Left cardiac atrium (tissue), 4 donors: ENCODE measurements around the gene CCDC74B. TPM values are rescaled to one million over a fixed set of nuclear protein-coding genes. Genes with fewer than 3 reads are reported as not detected.
A peak's percentile ranks its signal among the peaks of the same experiment; 100 is the strongest.
"Not testable (repeated sequence)": the region's sequence is repeated elsewhere in the genome, so short reads cannot be mapped to it uniquely, and the experiment has no call there.

ENCODE experiments used
- ATAC-seq, 2 donors: fragments of 200-7000 bp; cut with Tn5 transposase; one replicate each; pipeline ENCODE4 v1.9.1; 2020; ENCODE audit warnings: mild to moderate bottlenecking in 2 of 2, moderate library complexity in 2 of 2
- DNase-seq: peaks from one replicate; pipeline ENCODE4 v3.0.0-alpha.2; 2020
- intact Hi-C, 2 donors: fragments of 100-400 bp; cut with DNase I; formaldehyde crosslinking; loops; one replicate each; pipeline versions ENCODE4 v1.14.1 to v1.15.1; 2022 to 2023
- total RNA-seq, 2 donors: library from RNA; stranded (reverse); fragmentation: NEBNext Ultra II Directional; extraction: Animal tissue kit (Norgen Biotek cat#: 25700); gene quantifications; one replicate each; pipeline ENCODE4 v1.2.1, GENCODE V29; 2021
- donor health status: DM: no; HTN: yes; CAD: no.
- donor health status: DM: no; HTN: yes; CAD: no; lungs with severe emphysema.
- donor health status: DM: yes; HTN: yes; CAD: no.
- donor health status: Dilated cardiomyopathy.

Gene CCDC74B
- total RNA-seq, 2 donors from 2014 or later, result 0.76 to 0.91 TPM

GRCh38 chr2:130180404-130181324, 35.8 kb upstream of the CCDC74B start:
- DNase-seq, ATAC-seq: not testable (repeated sequence)
- intact Hi-C loops, result loop anchor here (5.0 to 10.0 kb wide), 2 partner anchors 154 to 157 kb away; no protein-coding TSS in a partner anchor

DNA sequence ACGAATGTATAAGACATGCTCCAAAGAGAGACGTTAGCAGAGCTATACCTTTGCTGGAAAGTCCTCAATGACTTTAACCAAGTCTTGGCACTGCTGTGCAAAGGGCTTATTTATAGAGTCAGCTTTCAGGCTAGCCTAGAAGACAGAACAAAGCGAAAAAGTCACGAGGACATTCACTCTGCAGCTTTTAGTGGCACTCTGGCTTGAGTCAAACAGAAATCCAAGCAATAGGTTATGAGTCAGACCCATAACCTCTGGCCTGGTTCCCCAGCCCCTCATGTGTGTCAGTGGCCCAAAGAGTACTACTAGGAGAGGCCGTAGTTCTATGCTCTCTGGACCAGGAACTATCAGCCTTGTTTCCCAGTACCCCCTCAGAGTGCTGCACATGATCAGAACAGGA, 30.0 kb upstream of the CCDC74B start:
- intact Hi-C loops, ATAC-seq, DNase-seq: not testable (repeated sequence)

GRCh38 chr2:130169896-130170295, 25.0 kb upstream of the CCDC74B start:
- no peak for DNase-seq
- intact Hi-C loops, result no loop called here

DNA sequence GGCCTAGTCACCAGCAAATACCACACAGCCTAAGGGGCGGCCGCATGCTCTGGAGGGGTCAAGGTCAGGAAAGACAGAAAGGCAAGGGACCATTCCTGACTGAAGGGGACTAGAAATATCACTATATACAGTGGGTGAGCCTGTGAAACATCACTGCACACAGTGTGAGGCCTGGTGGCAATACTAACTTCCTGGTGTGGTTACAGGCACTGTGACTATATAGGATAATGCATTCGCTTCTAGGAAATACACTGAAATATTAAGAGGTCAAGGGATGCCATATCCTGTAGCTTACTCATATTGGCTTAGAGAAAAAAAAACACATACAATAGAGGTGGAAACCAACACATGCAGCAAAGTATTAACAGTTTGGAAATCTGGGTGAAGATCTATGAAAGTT, 24.3 kb upstream of the CCDC74B start:
- DNase-seq, ATAC-seq, intact Hi-C loops: not testable (repeated sequence)

More at GRCh38 chr2:130169896-130170295, 25.0 kb upstream of the CCDC74B start:
- no peak for ATAC-seq

DNA sequence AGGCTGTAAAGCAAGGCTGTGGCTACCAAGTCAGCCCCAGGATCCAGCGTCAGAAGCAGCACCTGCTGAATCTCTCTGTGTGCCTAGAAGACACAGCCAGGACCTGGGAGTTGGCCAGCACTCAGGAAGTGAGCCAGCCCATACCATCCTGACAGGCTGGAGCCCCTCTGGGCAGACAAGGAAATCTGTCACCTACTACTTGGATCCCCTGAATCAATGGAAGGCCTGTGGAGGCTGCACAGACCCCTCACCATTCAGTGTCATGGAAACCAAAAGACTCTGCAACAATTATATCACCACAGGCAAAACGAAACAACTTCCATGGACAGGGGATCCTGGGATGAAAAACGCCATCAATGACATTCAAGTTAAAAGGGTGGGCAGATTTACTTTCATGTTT, 21.7 kb upstream of the CCDC74B start:
- intact Hi-C loops, ATAC-seq, DNase-seq: not testable (repeated sequence)

GRCh38 chr2:130165293-130166016, 20.5 kb upstream of the CCDC74B start:
- no peak for ATAC-seq
- DNase-seq, result no peak
- intact Hi-C loops, result no loop called here

DNA sequence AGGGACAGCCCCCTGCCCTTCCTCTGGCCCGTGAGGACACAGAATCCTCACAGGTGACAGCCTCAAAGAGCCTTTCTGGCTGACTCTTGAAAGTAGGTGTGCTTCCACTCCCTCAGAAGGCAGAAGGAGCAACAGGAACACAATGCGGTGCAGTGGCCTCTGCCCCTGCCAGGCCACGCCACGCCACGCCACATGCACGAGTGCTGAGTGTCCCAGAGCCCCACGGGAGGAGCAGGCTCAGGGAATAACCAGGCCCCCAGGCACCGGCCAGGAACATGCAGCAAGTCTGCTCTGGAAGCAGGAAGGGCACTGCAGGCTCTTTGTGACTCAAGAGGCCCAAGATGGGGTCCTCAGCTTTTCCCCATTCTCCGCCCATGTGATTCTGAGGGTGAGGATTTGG, 18.1 kb upstream of the CCDC74B start:
- no peak for ATAC-seq
- no peak for DNase-seq
- intact Hi-C loops, result no loop called here

- DNase-seq, intact Hi-C loops: not testable (repeated sequence)
These were observed 17.6 kb upstream of the CCDC74B start for GRCh38 chr2:130162486-130162885.

DNA sequence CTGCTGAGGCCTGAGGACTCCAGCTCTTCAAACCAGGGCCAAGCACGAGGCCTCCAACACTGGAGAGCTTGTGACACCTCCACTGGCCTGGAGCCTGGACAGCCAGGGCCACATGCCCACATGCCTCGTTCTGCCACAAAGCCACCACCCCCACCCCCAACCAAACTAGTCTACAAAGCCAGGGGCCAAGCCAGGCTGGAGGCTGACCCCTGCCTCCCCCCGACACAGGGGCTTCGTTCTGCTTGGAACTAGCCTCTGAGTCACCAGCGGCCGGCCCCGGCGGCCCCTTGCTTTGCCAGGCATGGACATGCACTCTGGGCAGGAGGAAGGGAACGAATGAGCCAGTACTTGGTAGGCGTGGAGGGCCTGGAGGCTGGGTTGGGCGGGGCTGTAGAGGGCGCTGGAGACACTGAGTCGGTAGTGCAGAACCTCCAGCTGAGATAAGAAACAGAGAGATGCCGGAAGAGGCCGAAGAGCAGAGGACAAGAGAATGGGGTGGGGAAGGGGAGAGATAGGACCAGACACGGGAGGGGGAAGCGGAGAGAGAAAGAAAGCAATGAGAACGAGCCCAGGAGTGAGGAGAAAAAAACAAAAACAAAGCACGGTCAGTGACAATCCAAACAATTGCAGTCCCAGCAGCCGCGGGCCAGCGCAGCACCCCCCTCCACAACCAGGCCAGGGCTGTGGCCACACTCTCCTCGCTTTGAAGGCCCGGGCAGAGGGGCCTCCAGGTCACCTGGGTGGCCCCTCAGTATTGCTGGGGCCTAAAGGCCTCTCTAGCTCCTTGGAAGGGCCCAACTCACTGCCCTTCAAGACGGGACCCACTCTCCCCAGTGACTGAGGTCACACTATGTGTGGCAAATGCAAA, 16.2 kb upstream of the CCDC74B start:
- intact Hi-C loops, result not testable (repeated sequence)
- DNase-seq, result peak; percentile 46
- ATAC-seq, result peak; percentile 75 to 81

More at GRCh38 chr2:130162486-130162885, 17.6 kb upstream of the CCDC74B start:
- not testable (repeated sequence) for ATAC-seq

GRCh38 chr2:130160131-130160530, 15.2 kb upstream of the CCDC74B start:
- intact Hi-C loops, result no loop called here
- DNase-seq (no peak), ATAC-seq (no peak)

DNA sequence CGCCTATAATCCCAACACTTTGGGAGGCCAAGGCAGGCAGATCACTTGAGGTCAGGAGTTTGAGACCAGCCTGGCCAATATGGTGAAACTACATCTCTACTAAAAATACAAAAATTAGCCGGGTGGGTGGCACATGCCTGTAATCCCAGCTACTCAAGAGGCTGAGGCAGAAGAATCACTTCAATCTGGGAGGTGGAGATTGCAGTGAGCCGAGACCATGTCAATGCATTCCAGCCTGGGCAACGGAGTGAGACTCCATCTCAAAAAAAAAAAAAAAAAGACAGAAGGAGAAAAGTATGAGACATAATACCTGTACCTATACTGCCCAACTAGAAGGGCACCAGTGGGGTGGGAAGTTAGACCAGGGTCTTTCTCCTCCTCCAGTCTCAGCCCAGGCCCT, 14.5 kb upstream of the CCDC74B start:
- ATAC-seq, DNase-seq: not testable (repeated sequence)
- intact Hi-C loops, result loop anchor here in 1 of 2 donors (5.0 kb wide), 1 partner anchor 173 kb away; no protein-coding TSS in a partner anchor

DNA sequence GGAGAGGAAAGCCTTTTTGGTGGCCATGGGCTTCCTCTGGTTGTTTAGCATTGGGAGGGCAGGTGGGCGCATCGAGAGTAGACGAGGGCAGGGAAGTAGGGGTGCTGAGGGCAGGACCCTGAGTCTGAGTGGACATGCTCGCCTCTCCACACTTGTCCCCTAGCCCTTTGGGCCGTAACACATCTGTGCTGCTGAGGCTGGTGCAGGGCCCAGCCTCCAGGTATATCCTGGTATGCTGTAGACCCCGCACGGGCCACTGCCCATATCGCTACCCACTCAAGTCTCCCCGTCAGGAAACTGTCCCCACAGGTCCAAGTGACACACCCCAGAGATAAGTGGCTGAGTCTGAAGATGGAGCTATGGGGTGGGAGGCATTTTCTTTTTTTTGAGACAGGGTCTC, 13.7 kb upstream of the CCDC74B start:
- ATAC-seq (no peak), DNase-seq (no peak)
- intact Hi-C loops, result loop anchor here in 1 of 2 donors (5.0 kb wide), 1 partner anchor 174 kb away; no protein-coding TSS in a partner anchor

- ATAC-seq, DNase-seq: not testable (repeated sequence)
- intact Hi-C loops, result loop anchor here in 1 of 2 donors (5.0 kb wide), 1 partner anchor 174 kb away; no protein-coding TSS in a partner anchor
These were observed 13.1 kb upstream of the CCDC74B start for GRCh38 chr2:130157825-130158514.

GRCh38 chr2:130157354-130157753, 12.4 kb upstream of the CCDC74B start:
- intact Hi-C loops, result loop anchor here in 1 of 2 donors (5.0 kb wide), 1 partner anchor 175 kb away; no protein-coding TSS in a partner anchor
- peak; percentile 21 for DNase-seq
- not testable (repeated sequence) for ATAC-seq

DNA sequence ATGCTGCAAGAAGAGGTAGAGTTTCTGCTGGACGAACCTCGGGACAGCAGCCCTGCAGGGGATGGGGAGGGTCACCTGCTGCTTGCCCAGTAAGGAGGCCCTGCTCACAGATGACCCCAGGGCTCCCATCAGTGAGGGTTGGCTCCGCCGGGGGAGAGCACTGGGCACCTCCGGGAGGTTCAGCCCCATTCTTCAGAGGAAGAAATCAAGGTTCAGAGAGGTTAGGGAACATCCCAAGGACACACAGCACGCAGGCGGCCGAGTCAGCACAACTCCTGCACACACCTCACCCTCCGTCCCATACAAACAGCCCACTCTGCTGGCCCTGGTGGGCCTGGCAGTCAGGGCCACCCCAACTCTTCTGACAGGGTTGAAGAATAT, 11.7 kb upstream of the CCDC74B start:
- DNase-seq (peak; percentile 9), ATAC-seq (no peak)
- intact Hi-C loops, result loop anchor here in 1 of 2 donors (5.0 kb wide), 1 partner anchor 176 kb away; no protein-coding TSS in a partner anchor

DNA sequence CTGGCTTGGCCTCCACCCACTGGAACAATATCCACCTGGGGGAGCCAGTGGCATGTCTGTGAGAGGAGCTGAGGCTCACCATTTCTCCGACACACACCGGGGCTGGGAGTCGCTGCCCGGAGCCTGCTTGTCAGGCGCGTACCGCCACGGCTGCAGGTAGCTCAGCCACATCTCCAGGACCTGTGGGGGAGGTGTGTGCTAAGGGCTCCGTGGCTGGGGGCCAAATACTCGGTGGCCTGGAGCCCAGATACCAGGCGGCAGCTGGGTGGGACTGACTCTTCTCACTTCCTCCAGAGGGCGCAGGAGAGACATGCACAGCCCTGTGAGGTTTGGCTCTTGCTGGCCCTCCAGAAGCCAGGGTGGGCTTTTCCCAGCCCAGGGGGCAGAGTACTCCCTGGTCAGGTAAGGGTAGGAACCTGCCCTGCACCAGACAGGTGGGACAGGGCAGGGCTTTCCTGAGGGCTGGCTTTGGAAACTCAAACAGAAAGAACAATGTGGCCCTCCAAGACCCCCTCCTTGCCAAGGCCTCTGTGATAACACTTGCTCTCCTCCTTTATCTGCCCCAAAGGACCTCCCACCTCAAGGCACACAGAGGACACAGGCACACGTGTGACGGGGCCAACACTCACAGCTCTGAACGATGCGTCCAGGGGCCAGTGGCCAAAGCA, 11.2 kb upstream of the CCDC74B start:
- ATAC-seq (peak; percentile 46 to 47), DNase-seq (peak; percentile 48)
- intact Hi-C loops, result loop anchor here in 1 of 2 donors (5.0 kb wide), 1 partner anchor 176 kb away; no protein-coding TSS in a partner anchor
